Epidermal melanocyte (primary cell): ENCODE results near the gene RPS21.

Experiments
- DNase-seq: peaks from one replicate; pipeline ENCODE4 v3.0.0; 2011; ENCODE audit warnings: low spot score; ENCODE audit not compliant: insufficient read length

RPS21 gene

GRCh38 chr20:62354031-62354808 is 32.7 kb upstream of the RPS21 start:
- no peak for DNase-seq

- DNase-seq, result no peak
Measured at GRCh38 chr20:62354811-62355341, 32.0 kb upstream of the RPS21 start.

GRCh38 chr20:62355516-62355877 is 31.4 kb upstream of the RPS21 start:
- no peak for DNase-seq

- DNase-seq, result no peak
Measured at GRCh38 chr20:62355878-62356588, 30.9 kb upstream of the RPS21 start.

GRCh38 chr20:62356589-62357186 is 30.2 kb upstream of the RPS21 start:
- no peak for DNase-seq

- no peak for DNase-seq
Measured at GRCh38 chr20:62357187-62357667, 29.7 kb upstream of the RPS21 start.

- no peak for DNase-seq
Measured at GRCh38 chr20:62357681-62358080, 29.2 kb upstream of the RPS21 start.

GRCh38 chr20:62358171-62359042 is 28.5 kb upstream of the RPS21 start:
- DNase-seq, result no peak

- DNase-seq, result no peak
Measured at GRCh38 chr20:62359043-62359490, 27.8 kb upstream of the RPS21 start.

- no peak for DNase-seq
Measured at GRCh38 chr20:62359491-62360121, 27.3 kb upstream of the RPS21 start.

GRCh38 chr20:62360854-62361798 is 25.8 kb upstream of the RPS21 start:
- DNase-seq, result no peak

GRCh38 chr20:62361799-62362589 is 24.9 kb upstream of the RPS21 start:
- no peak for DNase-seq

- no peak for DNase-seq
Measured at GRCh38 chr20:62362590-62362940, 24.3 kb upstream of the RPS21 start.

- no peak for DNase-seq
Measured at GRCh38 chr20:62362991-62363919, 23.6 kb upstream of the RPS21 start.

- no peak for DNase-seq
Measured at GRCh38 chr20:62363920-62364851, 22.7 kb upstream of the RPS21 start.

- no peak for DNase-seq
Measured at GRCh38 chr20:62364911-62365736, 21.8 kb upstream of the RPS21 start.
